Neuronal stem cell (in vitro differentiated cells): ENCODE results near the gene COMMD7.
A peak's percentile ranks its signal among the peaks of the same experiment; 100 is the strongest.

Experiments used
- DNase-seq: peaks from one replicate; pipeline ENCODE4 v3.0.0-alpha.2; 2013; ENCODE audit warnings: low spot score
- H2AFZ ChIP-seq: one replicate; pipeline ENCODE4 v1.6.1; 2013; ENCODE audit warnings: mild to moderate bottlenecking, low read length, inconsistent platforms
- H2AK5ac ChIP-seq: 2 replicates; pipeline ENCODE4 v1.6.1; 2013; ENCODE audit warnings: low read depth, mild to moderate bottlenecking, inconsistent platforms, low read length, moderate library complexity, mixed read lengths
- H2BK120ac ChIP-seq: 2 replicates; pipeline ENCODE4 v1.6.1; 2013; ENCODE audit warnings: low read depth, mild to moderate bottlenecking, inconsistent platforms, low read length, moderate library complexity, mixed read lengths
- H2BK12ac ChIP-seq: one replicate; pipeline ENCODE4 v1.6.1; 2013; ENCODE audit warnings: low read length, inconsistent platforms
- H2BK15ac ChIP-seq: 2 replicates; pipeline ENCODE4 v1.6.1; 2013; ENCODE audit warnings: mild to moderate bottlenecking, low read length, inconsistent platforms, mixed read lengths
- H2BK5ac ChIP-seq: one replicate; pipeline ENCODE4 v1.6.1; 2013; ENCODE audit warnings: inconsistent platforms, mild to moderate bottlenecking, low read length, moderate library complexity
- H3K14ac ChIP-seq: one replicate; pipeline ENCODE4 v1.6.1; 2013; ENCODE audit warnings: low read length, inconsistent platforms
- H3K18ac ChIP-seq: 2 replicates; pipeline ENCODE4 v1.6.1; 2013; ENCODE audit warnings: low read length, inconsistent platforms
- H3K23ac ChIP-seq: 2 replicates; pipeline ENCODE4 v1.6.1; 2013; ENCODE audit warnings: low read depth, mild to moderate bottlenecking, mixed read lengths, low read length, inconsistent platforms; ENCODE audit not compliant: poor library complexity
- H3K27ac ChIP-seq: replicated peaks from 3 replicates; pipeline ENCODE4 v1.5.1; 2013; ENCODE audit warnings: low read length, inconsistent platforms
- H3K27me3 ChIP-seq, 3 experiments: 2 replicates each; pipeline ENCODE4 v1.6.1; 2013; ENCODE audit warnings: low read length in 3 of 3, mild to moderate bottlenecking in 2 of 3, inconsistent platforms in 1 of 3, low read depth in 1 of 3, mixed read lengths in 1 of 3, moderate library complexity in 1 of 3; ENCODE audit not compliant: control insufficient read depth in 3 of 3, insufficient read depth in 3 of 3
- H3K36me3 ChIP-seq, 2 donors: replicated peaks in 1 of 2; 2 replicates each; pipeline ENCODE4 v1.6.1; 2013; ENCODE audit warnings: low read length in 2 of 2; ENCODE audit not compliant: control insufficient read depth in 2 of 2, insufficient read depth in 2 of 2
- H3K4ac ChIP-seq: 2 replicates; pipeline ENCODE4 v1.6.1; 2013; ENCODE audit warnings: inconsistent platforms, mild to moderate bottlenecking, low read length, moderate library complexity
- H3K4me1 ChIP-seq, 2 donors: 1 replicate in 1 of 2; 2 replicates in 1 of 2; pipeline ENCODE4 v1.6.1; 2013; ENCODE audit warnings: low read length in 2 of 2, low read depth in 1 of 2; ENCODE audit not compliant: control insufficient read depth in 2 of 2, insufficient read depth in 1 of 2
- H3K4me2 ChIP-seq: one replicate; pipeline ENCODE4 v1.6.1; 2013; ENCODE audit warnings: mild to moderate bottlenecking, low read length, inconsistent platforms; ENCODE audit not compliant: insufficient read depth, poor library complexity, severe bottlenecking
- H3K4me3 ChIP-seq, 2 donors: 2 replicates each; pipeline ENCODE4 v1.5.1; 2013; ENCODE audit warnings: low read length in 2 of 2, mild to moderate bottlenecking in 2 of 2, inconsistent platforms in 1 of 2, moderate library complexity in 1 of 2
- H3K79me1 ChIP-seq: one replicate; pipeline ENCODE4 v1.6.1; 2013; ENCODE audit warnings: low read depth, mild to moderate bottlenecking, inconsistent platforms, low read length, moderate library complexity
- H3K9ac ChIP-seq: one replicate; pipeline ENCODE4 v1.6.1; 2013; ENCODE audit warnings: mild to moderate bottlenecking, low read depth, low read length, inconsistent platforms; ENCODE audit not compliant: poor library complexity
- H3K9me3 ChIP-seq, 2 donors: replicated peaks in 1 of 2; 2 replicates each; pipeline versions ENCODE3 to v1.6.1; 2013; ENCODE audit warnings: low read length in 2 of 2, mild to moderate bottlenecking in 2 of 2, inconsistent platforms in 1 of 2, low read depth in 1 of 2, mixed read lengths in 1 of 2, moderate library complexity in 1 of 2; ENCODE audit not compliant: control insufficient read depth in 2 of 2, insufficient read depth in 1 of 2
- H4K8ac ChIP-seq: one replicate; pipeline ENCODE4 v1.6.1; 2013; ENCODE audit warnings: low read depth, mild to moderate bottlenecking, inconsistent platforms, low read length, moderate library complexity
- H4K91ac ChIP-seq: one replicate; pipeline ENCODE4 v1.6.1; 2013; ENCODE audit warnings: low read length, low read depth, mild to moderate bottlenecking, inconsistent platforms; ENCODE audit not compliant: poor library complexity
- WGBS, 2 donors: extraction: QIAGEN DNeasy Blood & Tissue Kit; methylation state at CpG; one replicate each; pipeline ENCODE4 v1.1.7; 2013; ENCODE audit warnings: missing lambda C conversion rate in 2 of 2, mixed read lengths in 1 of 2; ENCODE audit not compliant: insufficient read length in 2 of 2, insufficient replicate concordance in 1 of 2; ENCODE audit errors: extremely low coverage in 2 of 2; 5-methylcytosine and 5-hydroxymethylcytosine counted together

The COMMD7 gene

GRCh38 chr20:32779500-32780211 is 36.4 kb upstream of the COMMD7 start:
- Histone ChIP-seq H3K36me3 (peaks cover 5 to 35% of the 10 kb centered on the region in 2 donors), H3K4me2 (peak overlapping the region; percentile 42), H3K23ac (no peak overlapping the region), H3K9me3 (no peaks in the 10 kb centered on the region), H2BK15ac (peak overlapping the region; percentile 82), H3K4me1 (peaks cover 40 to 42% of the 10 kb centered on the region in 2 donors), H2AK5ac (peak overlapping the region; percentile 93), H2BK120ac (peak overlapping the region; percentile 93), H4K8ac (no peak overlapping the region), H4K91ac (no peak overlapping the region), H2BK12ac (no peak overlapping the region), H3K18ac (peak overlapping the region; percentile 96), H3K79me1 (peaks cover 6% of the 10 kb centered on the region), H2BK5ac (peak overlapping the region; percentile 93), H2AFZ (peak overlapping the region; percentile 69), H3K4ac (no peak overlapping the region), H3K27ac (peak overlapping the region; percentile 97), H3K27me3 (no peaks in the 10 kb centered on the region), H3K9ac (peak overlapping the region; percentile 79), H3K14ac (no peak overlapping the region), H3K4me3 (peak overlapping the region in 1 of 2 donors; percentile 36)
- no CpG with 5 or more reads among the region's 10 CpGs for WGBS, 2 donors
- peak; percentile 93 for DNase-seq

GRCh38 chr20:32777177-32777956 is 34.1 kb upstream of the COMMD7 start:
- peak overlapping the region; percentile 51 for H3K23ac ChIP-seq
- no peak overlapping the region for H4K91ac ChIP-seq
- peak overlapping the region; percentile 24 for H2BK15ac ChIP-seq
- no peak overlapping the region for H3K9ac ChIP-seq
- H3K18ac ChIP-seq: peak overlapping the region; percentile 69
- no peak overlapping the region for H2BK120ac ChIP-seq
- H4K8ac ChIP-seq: no peak overlapping the region
- H3K79me1 ChIP-seq: peaks cover 9% of the 10 kb centered on the region
- no peak overlapping the region for H3K14ac ChIP-seq
- H3K4me2 ChIP-seq: no peak overlapping the region
- no peaks in the 10 kb centered on the region for H3K9me3 ChIP-seq
- no CpG with 5 or more reads among the region's 8 CpGs for WGBS, 2 donors
- peaks cover 40 to 42% of the 10 kb centered on the region in 2 donors for H3K4me1 ChIP-seq
- peak overlapping the region; percentile 46 for H3K27ac ChIP-seq
- no peak for DNase-seq
- no peak overlapping the region for H3K4me3 ChIP-seq
- H2AFZ ChIP-seq: no peak overlapping the region
- peaks cover 0 to 13% of the 10 kb centered on the region in 2 donors for H3K36me3 ChIP-seq
- H3K4ac ChIP-seq: no peak overlapping the region
- H2AK5ac ChIP-seq: peak overlapping the region; percentile 48
- no peak overlapping the region for H2BK12ac ChIP-seq
- H3K27me3 ChIP-seq: no peaks in the 10 kb centered on the region
- peak overlapping the region; percentile 56 for H2BK5ac ChIP-seq

- Histone ChIP-seq H3K79me1 (peaks cover 9% of the 10 kb centered on the region), H3K18ac (no peak overlapping the region), H3K9me3 (no peaks in the 10 kb centered on the region), H3K4me2 (no peak overlapping the region), H2BK15ac (no peak overlapping the region), H2AK5ac (no peak overlapping the region), H3K27ac (peak overlapping the region; percentile 8), H3K4me3 (no peak overlapping the region), H2AFZ (no peak overlapping the region), H3K14ac (peak overlapping the region; percentile 95), H2BK120ac (no peak overlapping the region), H3K9ac (no peak overlapping the region), H3K36me3 (no peaks in the 10 kb centered on the region), H3K4ac (no peak overlapping the region), H2BK5ac (no peak overlapping the region), H4K91ac (no peak overlapping the region), H4K8ac (no peak overlapping the region), H3K27me3 (no peaks in the 10 kb centered on the region), H3K23ac (no peak overlapping the region), H3K4me1 (peaks cover 25 to 29% of the 10 kb centered on the region in 2 donors), H2BK12ac (no peak overlapping the region)
- WGBS, 2 donors: no CpG with 5 or more reads among the region's 10 CpGs
- DNase-seq: no peak
Measured at GRCh38 chr20:32775336-32775991, 32.2 kb upstream of the COMMD7 start.

- Histone ChIP-seq H3K36me3 (peaks cover 0 to 3% of the 10 kb centered on the region in 2 donors), H3K4me1 (peaks cover 11 to 16% of the 10 kb centered on the region in 2 donors), H4K8ac (no peak overlapping the region), H3K4me3 (no peak overlapping the region), H3K79me1 (peaks cover 7% of the 10 kb centered on the region), H2BK15ac (no peak overlapping the region), H2BK120ac (no peak overlapping the region), H2BK5ac (no peak overlapping the region), H3K14ac (no peak overlapping the region), H3K4me2 (no peak overlapping the region), H3K9ac (no peak overlapping the region), H4K91ac (no peak overlapping the region), H2AFZ (no peak overlapping the region), H3K4ac (no peak overlapping the region), H3K18ac (no peak overlapping the region), H2AK5ac (no peak overlapping the region), H3K23ac (no peak overlapping the region), H2BK12ac (no peak overlapping the region), H3K27ac (no peak overlapping the region), H3K9me3 (no peaks in the 10 kb centered on the region), H3K27me3 (no peaks in the 10 kb centered on the region)
- DNase-seq: no peak
- whole genome bisulfite sequencing, 2 donors: no CpG with 5 or more reads among the region's 8 CpGs
Measured at GRCh38 chr20:32773855-32774254, 30.6 kb upstream of the COMMD7 start.
